ENCODE data around the gene RNASET2. TPM values are rescaled to one million over a fixed set of nuclear protein-coding genes. Genes with fewer than 3 reads are reported as not detected.

Gene RNASET2
- total and polyA plus RNA-seq, 10 of the 15 experiments (the other 5 are each of a cell fraction or from before 2014, with no cell fraction given): 5.5 to 225 (median 50.2) TPM

DNA sequence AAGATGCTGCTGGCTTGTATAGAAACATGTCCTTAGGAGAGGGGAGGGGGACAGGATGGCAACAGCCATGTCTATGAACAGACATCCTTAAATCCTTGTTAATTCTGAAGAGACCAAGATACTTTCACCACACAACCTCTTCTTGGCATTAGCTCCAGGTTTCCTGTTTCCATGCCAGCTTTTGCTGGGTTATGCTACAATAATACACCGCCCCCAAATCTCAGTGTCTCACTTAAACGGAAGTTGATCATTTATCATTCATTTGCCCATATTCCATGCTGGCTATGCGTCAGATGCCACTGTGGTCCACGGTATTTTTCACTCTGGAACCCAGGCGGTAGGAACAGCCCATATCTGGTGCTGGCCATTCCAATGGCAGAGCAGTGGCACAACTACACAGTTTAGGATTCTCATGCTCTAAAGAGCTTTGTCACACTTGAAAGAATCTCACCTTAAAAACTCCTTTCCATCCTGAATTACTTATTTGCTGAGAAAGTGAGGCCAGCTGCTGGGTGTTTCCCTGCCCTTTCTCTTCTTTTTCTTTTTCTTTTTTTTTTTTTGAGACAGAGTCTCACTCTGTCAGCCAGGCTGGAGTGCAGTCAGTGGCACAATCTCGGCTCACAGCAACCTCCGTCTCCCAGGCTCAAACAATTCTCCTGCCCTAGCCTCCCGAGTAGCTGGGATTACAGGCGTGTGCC lies 3.7 kb upstream of the RNASET2 start:
- TF ChIP-seq RUNX3 (IDR thresholded peaks at IDR 0.05; ENCODE audit: low read length) (no peak), EP300 (IDR thresholded peaks at IDR 0.05; ENCODE audit: borderline replicate concordance in 1 of 2, control insufficient read depth in 1 of 2, low read depth in 2 of 2, low read length in 2 of 2) (no peak), KLF5 (IDR thresholded peaks at IDR 0.05; ENCODE audit: partially characterized antibody) (no peak), CHD4 (IDR thresholded peaks at IDR 0.05) (no peak)
- TF ChIP-seq, protein P1, sequence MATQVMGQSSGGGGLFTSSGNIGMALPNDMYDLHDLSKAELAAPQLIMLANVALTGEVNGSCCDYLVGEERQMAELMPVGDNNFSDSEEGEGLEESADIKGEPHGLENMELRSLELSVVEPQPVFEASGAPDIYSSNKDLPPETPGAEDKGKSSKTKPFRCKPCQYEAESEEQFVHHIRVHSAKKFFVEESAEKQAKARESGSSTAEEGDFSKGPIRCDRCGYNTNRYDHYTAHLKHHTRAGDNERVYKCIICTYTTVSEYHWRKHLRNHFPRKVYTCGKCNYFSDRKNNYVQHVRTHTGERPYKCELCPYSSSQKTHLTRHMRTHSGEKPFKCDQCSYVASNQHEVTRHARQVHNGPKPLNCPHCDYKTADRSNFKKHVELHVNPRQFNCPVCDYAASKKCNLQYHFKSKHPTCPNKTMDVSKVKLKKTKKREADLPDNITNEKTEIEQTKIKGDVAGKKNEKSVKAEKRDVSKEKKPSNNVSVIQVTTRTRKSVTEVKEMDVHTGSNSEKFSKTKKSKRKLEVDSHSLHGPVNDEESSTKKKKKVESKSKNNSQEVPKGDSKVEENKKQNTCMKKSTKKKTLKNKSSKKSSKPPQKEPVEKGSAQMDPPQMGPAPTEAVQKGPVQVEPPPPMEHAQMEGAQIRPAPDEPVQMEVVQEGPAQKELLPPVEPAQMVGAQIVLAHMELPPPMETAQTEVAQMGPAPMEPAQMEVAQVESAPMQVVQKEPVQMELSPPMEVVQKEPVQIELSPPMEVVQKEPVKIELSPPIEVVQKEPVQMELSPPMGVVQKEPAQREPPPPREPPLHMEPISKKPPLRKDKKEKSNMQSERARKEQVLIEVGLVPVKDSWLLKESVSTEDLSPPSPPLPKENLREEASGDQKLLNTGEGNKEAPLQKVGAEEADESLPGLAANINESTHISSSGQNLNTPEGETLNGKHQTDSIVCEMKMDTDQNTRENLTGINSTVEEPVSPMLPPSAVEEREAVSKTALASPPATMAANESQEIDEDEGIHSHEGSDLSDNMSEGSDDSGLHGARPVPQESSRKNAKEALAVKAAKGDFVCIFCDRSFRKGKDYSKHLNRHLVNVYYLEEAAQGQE (IDR thresholded peaks at IDR 0.05; ENCODE audit: low read depth, low read length): no peak
- Histone ChIP-seq H3K79me2 (ENCODE audit: control insufficient read depth, insufficient read depth, low read length) (peaks cover 19% of the 10 kb centered on the region), H3K27ac (ENCODE audit: control insufficient read depth, insufficient read depth) (peak overlapping the region; percentile 94), H3K4me1 (ENCODE audit: control insufficient read depth, insufficient read depth, low read length) (peaks cover 31% of the 10 kb centered on the region), H3K4me3 (peak overlapping the region; percentile 42; the same call in 1 of the 2 replicates), H3K9me3 (replicated peaks; ENCODE audit: control insufficient read depth, insufficient read depth, low read length) (no peaks in the 10 kb centered on the region), H3K4me2 (ENCODE audit: control insufficient read depth, insufficient read depth) (peak overlapping the region; percentile 73), H3K27me3 (replicated peaks in 1 of 2; ENCODE audit: control insufficient read depth in 2 of 2, insufficient read depth in 2 of 2, low read length in 1 of 2) (no peaks in the 10 kb centered on the region), H3K9ac (ENCODE audit: control insufficient read depth, insufficient read depth, low read length) (no peak overlapping the region), H2AFZ (ENCODE audit: control insufficient read depth, low read depth, low read length) (peak overlapping the region; percentile 82), H3K36me3 (ENCODE audit: control insufficient read depth in 2 of 2, insufficient read depth in 2 of 2, low read length in 1 of 2) (no peaks in the 10 kb centered on the region), H4K20me1 (ENCODE audit: control insufficient read depth, insufficient read depth) (no peaks in the 10 kb centered on the region)
- WGBS (ENCODE audit: insufficient coverage, insufficient replicate concordance, low lambda C conversion rate, missing lambda C conversion rate): 70% methylated on average over 6 of the region's 9 CpGs
- BruUV-seq (replicated peaks): no TSS peak
- FAIRE-seq: no peak
- intact Hi-C loops (cut with micrococcal nuclease; ENCODE audit: unreplicated experiment): loop anchor here (5.0 to 10.0 kb wide), 2 partner anchors 87 to 165 kb away; partner anchors contain the start of gene CCR6
- no peak for ATAC-seq
- no peak for DNase-seq (ENCODE audit: low read depth, low spot score)
- in situ Hi-C loops (cut with MboI): no loop called here
- POLR2A ChIA-PET: interaction anchor here (0.6 to 1.1 kb wide), 8 partner anchors 10 to 925 kb away, joined by 3 to 6 read pairs (median 3); partner anchors contain the start of gene CCR6
- RAD21 ChIA-PET (ENCODE audit: unreplicated experiment): interaction anchor here (0.7 to 4.3 kb wide), 9 partner anchors 10 to 171 kb away, joined by 3 to 37 read pairs (median 4); no protein-coding TSS in a partner anchor
- SMC1A ChIA-PET (ENCODE audit: uncharacterized antibody, unreplicated experiment): interaction anchor here (0.7 to 4.1 kb wide), 13 partner anchors 10 to 194 kb away, joined by 3 to 45 read pairs (median 4); no protein-coding TSS in a partner anchor
- CTCF ChIA-PET: interaction anchor here (0.7 to 10.8 kb wide), 10 partner anchors 8 to 182 kb away, joined by 3 to 139 read pairs (median 4); no protein-coding TSS in a partner anchor

Measured in GM12878 (cell line).